Astrocyte (in vitro differentiated cells and primary cell): ENCODE measurements around the gene HPSE2. TPM values are rescaled to one million over a fixed set of nuclear protein-coding genes. Genes with fewer than 3 reads are reported as not detected.

Source experiments
- DNase-seq: peaks from one replicate; pipeline ENCODE4 v3.0.0-alpha.2; 2010; ENCODE audit warnings: low read depth
- FAIRE-seq: peaks from 2 replicates; lab custom pipeline; 2011; peaks lifted over from hg19 to GRCh38; lab: Jason Lieb, UNC
- H2AFZ ChIP-seq: 2 replicates; pipeline ENCODE4 v1.6.0; 2012; ENCODE audit warnings: low read depth, low read length, inconsistent platforms
- H3K27ac ChIP-seq: 2 replicates; pipeline ENCODE4 v1.5.1; 2011; ENCODE audit warnings: low read depth, low read length, inconsistent platforms
- H3K27me3 ChIP-seq: 2 replicates; pipeline ENCODE4 v1.6.0; 2011; ENCODE audit warnings: low read length, inconsistent platforms; ENCODE audit not compliant: insufficient read depth
- H3K36me3 ChIP-seq: 2 replicates; pipeline ENCODE4 v1.5.1; 2011; ENCODE audit warnings: low read length, inconsistent platforms; ENCODE audit not compliant: insufficient read depth
- H3K4me1 ChIP-seq: 2 replicates; pipeline ENCODE4 v1.5.1; 2011; ENCODE audit warnings: low read length, inconsistent platforms; ENCODE audit not compliant: insufficient read depth
- H3K4me2 ChIP-seq: 2 replicates; pipeline ENCODE4 v1.6.0; 2012; ENCODE audit warnings: low read length, inconsistent platforms
- H3K4me3 ChIP-seq: 2 replicates; pipeline ENCODE4 v1.5.1; 2011; ENCODE audit warnings: low read depth, mild to moderate bottlenecking, low read length, inconsistent platforms; ENCODE audit not compliant: insufficient read depth
- H3K79me2 ChIP-seq: 2 replicates; pipeline ENCODE4 v1.6.0; 2012; ENCODE audit warnings: mild to moderate bottlenecking, low read length, inconsistent platforms; ENCODE audit not compliant: insufficient read depth
- H3K9ac ChIP-seq: 2 replicates; pipeline ENCODE4 v1.6.0; 2012; ENCODE audit warnings: mild to moderate bottlenecking, low read length, inconsistent platforms
- H3K9me3 ChIP-seq: 2 replicates; pipeline ENCODE4 v1.5.1; 2012; ENCODE audit warnings: low read depth, mild to moderate bottlenecking, low read length, inconsistent platforms; ENCODE audit not compliant: insufficient read depth
- H4K20me1 ChIP-seq: 2 replicates; pipeline ENCODE4 v1.6.0; 2012; ENCODE audit warnings: low read length, inconsistent platforms; ENCODE audit not compliant: insufficient read depth
- H3K27ac Mint-ChIP-seq: one replicate; pipeline ENCODE4 v1.8.0; 2021; ENCODE audit warnings: mild to moderate bottlenecking, mixed read lengths; ENCODE audit not compliant: unreplicated experiment
- H3K27me3 Mint-ChIP-seq: one replicate; pipeline ENCODE4 v1.8.0; 2021; ENCODE audit warnings: low read depth, mixed read lengths; ENCODE audit not compliant: unreplicated experiment
- H3K36me3 Mint-ChIP-seq: one replicate; pipeline ENCODE4 v1.8.0; 2021; ENCODE audit warnings: low read depth, mixed read lengths; ENCODE audit not compliant: unreplicated experiment
- H3K4me1 Mint-ChIP-seq: one replicate; pipeline ENCODE4 v1.8.0; 2021; ENCODE audit warnings: low read depth, mixed read lengths; ENCODE audit not compliant: unreplicated experiment
- H3K4me3 Mint-ChIP-seq: one replicate; pipeline ENCODE4 v1.8.0; 2021; ENCODE audit warnings: mild to moderate bottlenecking, moderate library complexity, mixed read lengths; ENCODE audit not compliant: unreplicated experiment
- H3K9me3 Mint-ChIP-seq: one replicate; pipeline ENCODE4 v1.8.0; 2021; ENCODE audit warnings: mild to moderate bottlenecking, mixed read lengths; ENCODE audit not compliant: unreplicated experiment
- EZH2 ChIP-seq: IDR thresholded peaks from 2 replicates; pipeline ENCODE4 v1.6.1; 2012; ENCODE audit warnings: mild to moderate bottlenecking, low read length, inconsistent platforms; ENCODE audit not compliant: insufficient read depth
- total RNA-seq: library from RNA; stranded (reverse); gene quantifications from 2 replicates; pipeline ENCODE4 v1.2.1, GENCODE V29; 2021
- TF ChIP-seq, protein P1 (sequence below): IDR thresholded peaks from 2 replicates; pipeline ENCODE4 v1.5.1; 2011; ENCODE audit warnings: low read depth, mild to moderate bottlenecking, inconsistent platforms, low read length, moderate library complexity; ENCODE audit not compliant: insufficient read depth

Gene HPSE2
- total RNA-seq, 1 donor from 2014 or later = 0.14 TPM

DNA sequence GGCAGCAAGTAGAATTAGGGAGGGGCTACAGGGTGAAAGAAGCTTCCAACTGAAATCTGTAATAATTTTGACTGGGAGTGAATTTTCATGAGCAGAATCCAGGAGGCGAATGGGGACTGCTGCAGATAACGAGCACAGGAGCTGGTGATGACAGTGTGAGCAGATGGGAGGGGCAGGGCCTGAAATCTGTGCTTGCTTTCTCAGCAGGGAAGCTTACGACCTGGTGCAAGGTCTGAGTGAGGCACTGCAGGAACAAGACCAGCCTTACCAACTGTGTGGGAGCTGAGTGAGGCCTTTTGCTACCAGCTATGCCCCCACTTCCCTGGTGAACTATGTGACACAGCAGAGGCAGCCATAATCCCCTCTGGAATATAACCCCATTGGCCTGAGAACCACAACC lies 109.8 kb downstream of the HPSE2 start:
- no peak overlapping the region for H3K27ac ChIP-seq
- no peak for DNase-seq
- H3K9me3 Mint-ChIP-seq = peaks cover 8% of the 10 kb centered on the region

DNA sequence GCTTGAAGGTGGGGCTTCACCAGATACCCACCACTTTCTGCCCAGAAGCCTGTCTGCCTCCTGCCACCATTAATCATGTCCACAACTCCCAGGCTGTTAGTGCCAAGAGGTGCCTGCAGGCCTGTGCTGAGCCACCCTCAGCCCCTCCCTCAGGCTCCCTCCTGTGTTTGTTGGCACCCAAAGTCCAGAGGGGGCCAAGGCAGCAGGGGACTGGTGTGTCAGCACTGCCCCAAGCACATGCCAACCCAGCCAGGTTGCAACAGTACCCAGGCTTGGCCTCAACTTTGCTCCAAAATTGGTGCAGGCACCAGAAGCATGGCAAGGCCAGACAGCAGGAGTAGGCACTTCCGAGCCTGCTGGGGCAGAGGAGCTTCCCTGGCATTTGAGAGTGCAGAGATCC lies 111.3 kb downstream of the HPSE2 start:
- Mint-ChIP-seq H3K4me1 (no peaks in the 10 kb centered on the region), H3K27me3 (peaks cover 4% of the 10 kb centered on the region), H3K36me3 (no peaks in the 10 kb centered on the region), H3K27ac (no peak overlapping the region), H3K9me3 (peaks cover 14% of the 10 kb centered on the region), H3K4me3 (no peak overlapping the region)
- no peak overlapping the region for H3K4me3 ChIP-seq
- H3K9ac ChIP-seq = no peak overlapping the region
- H3K79me2 ChIP-seq = no peaks in the 10 kb centered on the region
- no peak overlapping the region for H2AFZ ChIP-seq
- no peaks in the 10 kb centered on the region for H3K4me1 ChIP-seq
- no peaks in the 10 kb centered on the region for H4K20me1 ChIP-seq
- no peaks in the 10 kb centered on the region for H3K27me3 ChIP-seq
- H3K36me3 ChIP-seq = no peaks in the 10 kb centered on the region
- TF ChIP-seq, protein P1, sequence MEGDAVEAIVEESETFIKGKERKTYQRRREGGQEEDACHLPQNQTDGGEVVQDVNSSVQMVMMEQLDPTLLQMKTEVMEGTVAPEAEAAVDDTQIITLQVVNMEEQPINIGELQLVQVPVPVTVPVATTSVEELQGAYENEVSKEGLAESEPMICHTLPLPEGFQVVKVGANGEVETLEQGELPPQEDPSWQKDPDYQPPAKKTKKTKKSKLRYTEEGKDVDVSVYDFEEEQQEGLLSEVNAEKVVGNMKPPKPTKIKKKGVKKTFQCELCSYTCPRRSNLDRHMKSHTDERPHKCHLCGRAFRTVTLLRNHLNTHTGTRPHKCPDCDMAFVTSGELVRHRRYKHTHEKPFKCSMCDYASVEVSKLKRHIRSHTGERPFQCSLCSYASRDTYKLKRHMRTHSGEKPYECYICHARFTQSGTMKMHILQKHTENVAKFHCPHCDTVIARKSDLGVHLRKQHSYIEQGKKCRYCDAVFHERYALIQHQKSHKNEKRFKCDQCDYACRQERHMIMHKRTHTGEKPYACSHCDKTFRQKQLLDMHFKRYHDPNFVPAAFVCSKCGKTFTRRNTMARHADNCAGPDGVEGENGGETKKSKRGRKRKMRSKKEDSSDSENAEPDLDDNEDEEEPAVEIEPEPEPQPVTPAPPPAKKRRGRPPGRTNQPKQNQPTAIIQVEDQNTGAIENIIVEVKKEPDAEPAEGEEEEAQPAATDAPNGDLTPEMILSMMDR = no peak
- TF ChIP-seq EZH2 = no peak
- no peak for DNase-seq
- H3K27ac ChIP-seq = no peak overlapping the region
- FAIRE-seq = no peak
- peaks cover 7% of the 10 kb centered on the region for H3K9me3 ChIP-seq
- no peak overlapping the region for H3K4me2 ChIP-seq

More for the DNA sequence above, 109.8 kb downstream of the HPSE2 start:
- no peaks in the 10 kb centered on the region for H3K36me3 Mint-ChIP-seq
- Histone ChIP-seq H3K4me1 (no peaks in the 10 kb centered on the region), H3K9ac (no peak overlapping the region), H3K36me3 (no peaks in the 10 kb centered on the region), H3K79me2 (no peaks in the 10 kb centered on the region), H3K27me3 (no peaks in the 10 kb centered on the region), H3K4me3 (no peak overlapping the region), H3K9me3 (peaks cover 7% of the 10 kb centered on the region), H2AFZ (no peak overlapping the region), H3K4me2 (no peak overlapping the region), H4K20me1 (no peaks in the 10 kb centered on the region)
- H3K4me1 Mint-ChIP-seq = no peaks in the 10 kb centered on the region
- H3K27ac Mint-ChIP-seq = no peak overlapping the region
- no peak overlapping the region for H3K4me3 Mint-ChIP-seq
- TF ChIP-seq, protein P1 = no peak
- TF ChIP-seq EZH2 = no peak
- no peak for FAIRE-seq
- H3K27me3 Mint-ChIP-seq = peaks cover 4% of the 10 kb centered on the region

DNA sequence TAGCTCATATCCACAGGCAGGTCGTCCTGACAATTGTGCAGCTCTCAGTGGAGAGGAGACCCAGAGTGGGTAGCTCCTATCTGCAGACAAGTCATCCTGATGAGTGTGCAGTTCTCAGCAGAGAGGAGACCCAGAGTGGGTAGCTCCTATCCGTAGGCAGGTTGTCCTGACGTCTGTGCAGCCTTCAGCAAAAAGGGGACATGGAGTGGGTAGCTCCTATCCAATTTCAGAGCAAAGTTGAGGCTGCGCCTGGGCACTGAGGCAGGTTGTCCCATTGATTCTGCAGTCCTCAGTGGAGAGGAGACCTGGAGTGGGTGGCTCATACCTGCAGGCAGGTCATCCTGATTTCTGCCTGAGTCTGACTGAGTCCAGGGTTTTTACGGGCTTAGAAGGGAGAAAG lies 111.8 kb downstream of the HPSE2 start:
- H3K4me3 ChIP-seq = no peak overlapping the region
- H3K27me3 Mint-ChIP-seq = peaks cover 4% of the 10 kb centered on the region
- no peaks in the 10 kb centered on the region for H3K79me2 ChIP-seq
- H3K36me3 Mint-ChIP-seq = no peaks in the 10 kb centered on the region
- H3K9ac ChIP-seq = no peak overlapping the region
- H3K9me3 Mint-ChIP-seq = peaks cover 17% of the 10 kb centered on the region
- H3K4me1 Mint-ChIP-seq = no peaks in the 10 kb centered on the region
- peaks cover 7% of the 10 kb centered on the region for H3K9me3 ChIP-seq
- no peaks in the 10 kb centered on the region for H4K20me1 ChIP-seq
- H3K4me1 ChIP-seq = no peaks in the 10 kb centered on the region
- no peak overlapping the region for H3K4me2 ChIP-seq
- no peaks in the 10 kb centered on the region for H3K36me3 ChIP-seq
- DNase-seq = no peak
- no peaks in the 10 kb centered on the region for H3K27me3 ChIP-seq
- TF ChIP-seq, protein P1 = no peak
- no peak for TF ChIP-seq EZH2
- no peak overlapping the region for H3K4me3 Mint-ChIP-seq
- no peak for FAIRE-seq
- H2AFZ ChIP-seq = no peak overlapping the region
- no peak overlapping the region for H3K27ac ChIP-seq
- H3K27ac Mint-ChIP-seq = no peak overlapping the region
